ENCODE data around the gene TMEM108.
A peak's percentile ranks its signal among the peaks of the same experiment; 100 is the strongest.

TMEM108 gene

DNA sequence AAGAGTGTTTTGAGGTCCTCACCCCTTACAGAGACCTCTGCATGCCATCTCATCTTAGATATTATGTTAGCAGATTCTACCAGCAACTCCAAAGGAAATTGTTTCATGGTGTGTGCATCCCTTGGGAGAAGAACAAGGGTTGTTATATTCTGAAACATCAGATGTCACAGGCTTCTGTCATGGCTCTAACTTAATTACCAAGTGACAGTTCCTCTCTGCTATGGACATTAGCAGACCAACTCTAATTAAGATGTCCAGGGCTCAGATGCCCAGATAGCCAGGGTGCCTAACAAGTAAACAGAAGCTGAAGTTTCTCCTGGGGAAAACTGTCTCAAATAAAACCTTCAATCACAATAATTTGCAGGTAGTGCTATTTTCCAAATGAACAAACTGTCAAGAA is 208.6 kb downstream of the TMEM108 start:
- TF ChIP-seq FOXA1 (IDR thresholded peaks at IDR 0.05) = no peak
- ChIA-PET CTCF (no interaction called here), POLR2A (no interaction called here)
- DNase-seq (ENCODE audit: extremely low spot score) = no peak

DNA sequence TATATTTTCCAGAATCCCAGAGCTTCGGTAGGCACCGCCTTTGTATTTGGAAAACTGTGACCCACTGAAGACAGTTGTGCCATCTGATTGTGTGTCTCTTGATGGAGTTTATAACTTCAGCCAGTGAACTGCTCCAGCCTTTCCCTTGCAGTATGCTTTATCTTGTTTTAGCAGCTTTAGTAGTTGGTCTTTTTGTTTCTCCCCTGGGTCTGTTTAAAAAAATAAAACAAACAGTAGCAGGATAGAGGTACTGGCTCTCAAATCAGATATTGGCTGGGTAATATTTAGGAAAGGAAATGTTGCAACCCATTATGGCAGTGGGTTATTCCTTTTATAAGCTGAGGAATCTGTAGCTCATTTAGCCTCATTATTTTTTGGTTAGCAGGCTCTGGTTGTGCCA is 210.2 kb downstream of the TMEM108 start:
- ChIA-PET POLR2A (no interaction called here), CTCF (no interaction called here)
- TF ChIP-seq L3MBTL2 (conservative IDR thresholded peaks at IDR 0.05) = no peak
- no peak for TF ChIP-seq SP1 (IDR thresholded peaks at IDR 0.05)
- TF ChIP-seq LEF1 (IDR thresholded peaks at IDR 0.05; ENCODE audit: borderline replicate concordance) = no peak
- TF ChIP-seq HDGF (IDR thresholded peaks at IDR 0.05; ENCODE audit: borderline replicate concordance) = no peak
- TF ChIP-seq, protein P1, sequence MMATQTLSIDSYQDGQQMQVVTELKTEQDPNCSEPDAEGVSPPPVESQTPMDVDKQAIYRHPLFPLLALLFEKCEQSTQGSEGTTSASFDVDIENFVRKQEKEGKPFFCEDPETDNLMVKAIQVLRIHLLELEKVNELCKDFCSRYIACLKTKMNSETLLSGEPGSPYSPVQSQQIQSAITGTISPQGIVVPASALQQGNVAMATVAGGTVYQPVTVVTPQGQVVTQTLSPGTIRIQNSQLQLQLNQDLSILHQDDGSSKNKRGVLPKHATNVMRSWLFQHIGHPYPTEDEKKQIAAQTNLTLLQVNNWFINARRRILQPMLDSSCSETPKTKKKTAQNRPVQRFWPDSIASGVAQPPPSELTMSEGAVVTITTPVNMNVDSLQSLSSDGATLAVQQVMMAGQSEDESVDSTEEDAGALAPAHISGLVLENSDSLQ (IDR thresholded peaks at IDR 0.05) = no peak
- no peak for TF ChIP-seq ZNF384 (IDR thresholded peaks at IDR 0.05)
- no peak for TF ChIP-seq ELF4 (IDR thresholded peaks at IDR 0.05)
- no peak for TF ChIP-seq NFRKB (IDR thresholded peaks at IDR 0.05)
- no peak for TF ChIP-seq FOXM1 (IDR thresholded peaks at IDR 0.05; ENCODE audit: borderline replicate concordance)
- no peak for TF ChIP-seq ARNT (IDR thresholded peaks at IDR 0.05)
- TF ChIP-seq CTBP1 (IDR thresholded peaks at IDR 0.05; ENCODE audit: borderline replicate concordance) = no peak
- TF ChIP-seq BHLHE40 (IDR thresholded peaks at IDR 0.05; ENCODE audit: borderline replicate concordance) = no peak
- TF ChIP-seq FOXA1 (IDR thresholded peaks at IDR 0.05) = no peak
- TF ChIP-seq SUZ12 (IDR thresholded peaks at IDR 0.05) = no peak
- TF ChIP-seq TARDBP (IDR thresholded peaks at IDR 0.05) = no peak
- no peak for TF ChIP-seq FOXK2 (IDR thresholded peaks at IDR 0.05)
- DNase-seq (ENCODE audit: extremely low spot score) = no peak

- ChIA-PET POLR2A (no interaction called here), CTCF (no interaction called here)
- TF ChIP-seq LEF1 (IDR thresholded peaks at IDR 0.05; ENCODE audit: borderline replicate concordance) (no peak), CTBP1 (IDR thresholded peaks at IDR 0.05; ENCODE audit: borderline replicate concordance) (no peak), ZNF384 (IDR thresholded peaks at IDR 0.05) (no peak), BHLHE40 (IDR thresholded peaks at IDR 0.05; ENCODE audit: borderline replicate concordance) (no peak), ARNT (IDR thresholded peaks at IDR 0.05) (no peak), SP1 (IDR thresholded peaks at IDR 0.05) (no peak), FOXK2 (IDR thresholded peaks at IDR 0.05) (no peak)
- no peak for DNase-seq (ENCODE audit: extremely low spot score)
Observed at GRCh38 chr3:133249490-133249889, 211.3 kb downstream of the TMEM108 start.

DNA sequence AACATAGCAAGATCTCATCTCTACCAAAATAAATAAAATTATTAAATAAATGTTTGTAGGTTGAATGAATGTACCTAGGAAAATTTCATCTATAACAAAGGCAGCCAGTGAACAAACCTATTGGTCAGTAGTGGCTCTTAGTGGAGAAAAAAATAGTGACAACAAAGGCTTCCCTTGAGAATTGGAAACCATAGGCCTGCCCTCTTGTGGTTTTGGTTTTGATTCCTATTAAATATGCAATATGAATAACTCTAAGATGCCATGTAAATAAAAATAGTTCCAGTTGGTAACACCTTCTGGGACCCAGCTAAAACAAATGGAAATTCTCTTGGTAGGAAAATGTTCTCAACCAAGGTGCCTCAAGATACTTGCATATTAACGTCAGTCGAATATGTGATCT is 216.0 kb downstream of the TMEM108 start:
- ChIA-PET CTCF (no interaction called here), POLR2A (no interaction called here)
- no peak for TF ChIP-seq TARDBP (IDR thresholded peaks at IDR 0.05)
- DNase-seq (ENCODE audit: extremely low spot score) = no peak

GRCh38 chr3:133254716-133255115 is 216.5 kb downstream of the TMEM108 start:
- ChIA-PET POLR2A (no interaction called here), CTCF (no interaction called here)
- TF ChIP-seq LEF1 (IDR thresholded peaks at IDR 0.05; ENCODE audit: borderline replicate concordance) (no peak), FOXA1 (IDR thresholded peaks at IDR 0.05) (no peak), ZNF384 (IDR thresholded peaks at IDR 0.05) (no peak), L3MBTL2 (conservative IDR thresholded peaks at IDR 0.05) (no peak), SP1 (IDR thresholded peaks at IDR 0.05) (no peak), ELF4 (IDR thresholded peaks at IDR 0.05) (no peak), ARNT (IDR thresholded peaks at IDR 0.05) (no peak), HDGF (IDR thresholded peaks at IDR 0.05; ENCODE audit: borderline replicate concordance) (no peak), NFRKB (IDR thresholded peaks at IDR 0.05) (no peak), CTBP1 (IDR thresholded peaks at IDR 0.05; ENCODE audit: borderline replicate concordance) (no peak), TARDBP (IDR thresholded peaks at IDR 0.05) (no peak), FOXK2 (IDR thresholded peaks at IDR 0.05) (no peak), SUZ12 (IDR thresholded peaks at IDR 0.05) (no peak), FOXM1 (IDR thresholded peaks at IDR 0.05; ENCODE audit: borderline replicate concordance) (no peak), BHLHE40 (IDR thresholded peaks at IDR 0.05; ENCODE audit: borderline replicate concordance) (no peak)
- TF ChIP-seq, protein P1 (IDR thresholded peaks at IDR 0.05) = no peak
- DNase-seq (ENCODE audit: extremely low spot score) = no peak

DNA sequence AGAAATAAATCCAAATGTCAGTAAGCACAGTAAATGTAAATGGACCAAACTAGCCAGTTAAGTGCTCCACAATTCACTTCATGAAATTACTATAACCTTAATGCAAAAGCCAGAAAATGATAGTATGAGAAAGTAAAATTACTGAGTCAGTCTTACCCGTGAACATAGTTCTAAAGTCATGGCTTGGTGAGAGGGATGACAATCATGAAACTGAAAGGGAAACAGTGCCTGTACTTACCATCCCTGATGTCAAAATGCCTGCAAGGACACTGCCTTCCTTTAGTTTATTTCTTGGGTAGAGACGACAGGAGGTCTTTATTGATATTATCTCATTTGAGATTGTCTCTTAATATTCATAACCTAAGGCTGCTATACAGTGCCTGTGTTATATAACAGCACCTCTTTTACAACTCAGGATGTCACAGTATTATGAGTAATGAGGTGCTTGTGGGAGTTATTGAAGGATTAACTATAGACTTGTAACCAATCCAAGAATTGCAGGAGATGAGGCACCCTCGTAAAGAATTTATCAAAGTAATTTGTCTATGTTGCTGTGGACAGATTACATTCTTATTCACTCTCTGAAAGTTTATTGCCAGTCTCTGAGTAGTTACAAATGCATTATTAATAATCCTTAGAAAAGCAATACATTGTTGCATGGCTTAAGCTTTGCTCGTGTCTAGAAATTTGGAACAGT is 218.7 kb downstream of the TMEM108 start:
- DNase-seq (ENCODE audit: extremely low spot score) = no peak
- ChIA-PET POLR2A (no interaction called here), CTCF (no interaction called here)
- TF ChIP-seq ELF4 (IDR thresholded peaks at IDR 0.05) (no peak), ARNT (IDR thresholded peaks at IDR 0.05) (no peak)
- TF ChIP-seq, protein P1 (IDR thresholded peaks at IDR 0.05) = peak; percentile 51

DNA sequence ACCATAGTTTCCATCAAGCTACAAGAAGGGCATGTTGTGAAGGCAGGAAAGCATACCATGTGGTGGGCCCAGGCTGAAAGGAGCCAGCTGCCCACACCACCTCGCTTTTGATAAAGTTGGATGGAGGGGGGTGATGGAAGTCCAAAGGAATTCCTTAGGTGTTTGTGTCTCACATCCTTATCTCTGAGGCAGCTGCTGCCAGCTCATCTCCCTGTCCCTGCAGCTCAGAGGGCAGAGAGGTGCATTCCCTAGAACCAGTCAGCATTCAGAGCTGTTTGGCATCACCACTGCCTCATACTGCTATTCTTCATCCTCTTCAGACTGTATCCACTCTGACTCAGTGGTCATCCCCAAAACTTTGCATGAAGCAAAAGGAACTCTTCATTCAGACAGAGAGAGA is 220.2 kb downstream of the TMEM108 start:
- no peak for DNase-seq (ENCODE audit: extremely low spot score)
- POLR2A ChIA-PET = no interaction called here
- CTCF ChIA-PET = no interaction called here
- TF ChIP-seq HDGF (IDR thresholded peaks at IDR 0.05; ENCODE audit: borderline replicate concordance) = no peak
- no peak for TF ChIP-seq BHLHE40 (IDR thresholded peaks at IDR 0.05; ENCODE audit: borderline replicate concordance)
- no peak for TF ChIP-seq NFRKB (IDR thresholded peaks at IDR 0.05)
- no peak for TF ChIP-seq ARNT (IDR thresholded peaks at IDR 0.05)
- no peak for TF ChIP-seq CTBP1 (IDR thresholded peaks at IDR 0.05; ENCODE audit: borderline replicate concordance)
- no peak for TF ChIP-seq SUZ12 (IDR thresholded peaks at IDR 0.05)
- TF ChIP-seq FOXA1 (IDR thresholded peaks at IDR 0.05) = no peak
- no peak for TF ChIP-seq FOXK2 (IDR thresholded peaks at IDR 0.05)
- no peak for TF ChIP-seq L3MBTL2 (conservative IDR thresholded peaks at IDR 0.05)
- no peak for TF ChIP-seq SP1 (IDR thresholded peaks at IDR 0.05)
- TF ChIP-seq ZNF384 (IDR thresholded peaks at IDR 0.05) = no peak
- TF ChIP-seq, protein P1 (IDR thresholded peaks at IDR 0.05) = no peak
- no peak for TF ChIP-seq ELF4 (IDR thresholded peaks at IDR 0.05)
- no peak for TF ChIP-seq FOXM1 (IDR thresholded peaks at IDR 0.05; ENCODE audit: borderline replicate concordance)
